Upper lobe of left lung (tissue), 6 donors: Measurements from ENCODE around the gene RIC8B. TPM values are rescaled to one million over a fixed set of nuclear protein-coding genes. Genes with fewer than 3 reads are reported as not detected.
A peak's percentile ranks its signal among the peaks of the same experiment; 100 is the strongest.
"Not testable (repeated sequence)": the region's sequence is repeated elsewhere in the genome, so short reads cannot be mapped to it uniquely, and the experiment has no call there.

ENCODE experiments used
- ATAC-seq, 2 donors: fragments of 200-7000 bp; cut with Tn5 transposase; one replicate each; pipeline ENCODE4 v1.9.1; 2022; ENCODE audit warnings: mild to moderate bottlenecking in 2 of 2, moderate library complexity in 2 of 2; ENCODE audit not compliant: low FRiP score in 2 of 2
- DNase-seq, 2 donors: peaks; one replicate each; pipeline ENCODE4 v3.0.0-alpha.2; 2019 to 2020
- H3K27ac ChIP-seq, 4 donors: fragments of 200-600 bp; sonication (generic); one replicate each; pipeline ENCODE4 v1.5.1; 2016 to 2019
- H3K27me3 ChIP-seq, 4 donors: fragments of 200-600 bp; sonication (generic); one replicate each; pipeline ENCODE4 v1.5.1; 2017 to 2019
- H3K36me3 ChIP-seq, 4 donors: fragments of 200-600 bp; sonication (generic); one replicate each; pipeline ENCODE4 v1.5.1; 2016 to 2019
- H3K4me1 ChIP-seq, 4 donors: fragments of 200-600 bp; sonication (generic); one replicate each; pipeline ENCODE4 v1.5.1; 2018 to 2019
- H3K4me3 ChIP-seq, 4 donors: fragments of 200-600 bp; sonication (generic); one replicate each; pipeline ENCODE4 v1.5.1; 2017 to 2019; ENCODE audit warnings: mild to moderate bottlenecking in 2 of 4, moderate library complexity in 1 of 4
- H3K9me3 ChIP-seq, 4 donors: fragments of 200-600 bp; sonication (generic); one replicate each; pipeline ENCODE4 v1.5.1; 2018 to 2019
- CTCF ChIP-seq, 6 experiments: fragments of 450-650 bp in 4 of 6; fragments of 200-600 bp in 2 of 6; sonication (generic) in 2 of 6; IDR thresholded peaks; one replicate each; pipeline ENCODE4 v1.5.1; 2016 to 2019; ENCODE audit warnings: antibody characterized with exemption in 6 of 6
- EP300 ChIP-seq, 4 donors: sonication (generic); formaldehyde crosslinking; IDR thresholded peaks; one replicate each; pipeline ENCODE4 v1.5.1; 2017; ENCODE audit warnings: antibody characterized with exemption in 4 of 4, control low read depth in 2 of 4
- POLR2A ChIP-seq, 4 donors: fragments of 450-650 bp; IDR thresholded peaks; one replicate each; pipeline ENCODE4 v1.5.1; 2016 to 2017; ENCODE audit warnings: antibody characterized with exemption in 4 of 4, mild to moderate bottlenecking in 2 of 4
- POLR2AphosphoS5 ChIP-seq, 2 donors: sonication (generic); formaldehyde crosslinking; IDR thresholded peaks; one replicate each; pipeline ENCODE4 v1.5.1; 2017; ENCODE audit warnings: antibody characterized with exemption in 2 of 2
- WGBS, 2 donors: methylation state at CpG; one replicate each; pipeline ENCODE4 v1.1.5; 2017 to 2018; 5-methylcytosine and 5-hydroxymethylcytosine counted together
- total RNA-seq, 6 donors: library from RNA; depleted of rRNA in 4 of 6; stranded (reverse); fragments of >200 nt in 4 of 6; gene quantifications; one replicate each; pipeline versions ENCODE4 v1.1.0 to v1.2.1, GENCODE V29; 2016 to 2021
- donor health status: DM: no; HTN: no; CAD: no; lungs with moderate emphysema.
- donor health status: DM: no; HTN: yes; CAD: no; lungs with severe emphysema.

RIC8B gene
- total RNA-seq, 6 donors from 2014 or later = 7.8 to 27.2 (median 10.8) TPM

DNA sequence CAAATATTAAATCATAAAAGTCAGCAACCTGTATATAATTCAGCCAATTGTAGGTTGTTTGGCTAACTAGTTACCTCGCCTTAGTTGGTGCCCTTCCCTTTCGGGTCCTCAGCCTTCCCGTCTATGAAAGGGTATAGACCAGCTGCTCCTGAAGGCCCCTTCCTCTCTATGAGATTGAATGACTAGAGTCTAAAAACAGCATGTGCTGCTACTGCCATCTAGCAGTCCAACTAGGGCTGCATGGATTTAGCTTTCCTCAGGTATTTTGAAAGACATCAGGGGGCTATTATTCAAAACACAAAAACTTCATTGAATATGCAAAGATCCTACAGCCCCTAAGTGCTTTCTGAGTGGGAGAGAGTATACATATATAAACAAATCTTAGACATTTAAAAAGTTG lies 144.3 kb downstream of the RIC8B start:
- ATAC-seq (no peak), DNase-seq (no peak)
- no peak for TF ChIP-seq POLR2A (IDR thresholded peaks at IDR 0.05)
- peak in 1 of 6 experiments; percentile 10 for TF ChIP-seq CTCF (IDR thresholded peaks at IDR 0.05)
- TF ChIP-seq EP300 (IDR thresholded peaks at IDR 0.05) = no peak
- Histone ChIP-seq H3K4me1 (peaks cover 0 to 3% (median 0%) of the 10 kb centered on the region in 4 donors), H3K4me3 (no peak overlapping the region), H3K36me3 (no peaks in the 10 kb centered on the region), H3K27me3 (no peaks in the 10 kb centered on the region), H3K27ac (no peak overlapping the region), H3K9me3 (no peaks in the 10 kb centered on the region)
- WGBS, 2 donors = 18 to 21% methylated on average over 3 of the region's 3 CpGs

DNA sequence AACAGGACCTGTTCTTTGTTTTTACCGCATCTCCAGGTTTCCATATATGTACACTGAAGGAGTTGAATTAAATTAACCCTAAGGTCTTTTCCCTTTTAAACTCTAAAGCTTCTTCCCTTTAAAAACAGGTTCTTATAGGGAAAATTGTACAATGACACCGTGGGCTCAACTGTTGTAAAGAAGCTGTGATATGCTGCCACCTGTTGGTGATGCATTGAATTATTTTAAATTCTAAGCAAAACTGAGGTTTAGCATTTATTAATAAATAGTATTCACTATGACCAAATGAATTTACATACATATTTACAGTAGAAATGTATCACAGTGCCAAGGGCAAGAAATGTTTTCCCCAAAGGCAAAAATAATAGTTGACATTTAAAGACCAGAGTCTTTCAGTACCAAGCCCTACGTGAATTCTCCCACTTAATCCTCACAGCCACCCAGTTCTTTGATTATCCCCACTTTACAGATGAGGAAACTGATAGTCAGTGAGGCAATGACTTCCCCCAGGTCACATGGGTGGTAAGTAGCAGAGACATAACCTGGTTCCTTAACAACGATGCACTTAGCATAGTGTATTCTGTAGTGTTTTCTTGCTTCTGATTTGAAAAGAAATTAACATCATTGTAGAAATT lies 145.5 kb downstream of the RIC8B start:
- Histone ChIP-seq H3K4me3 (no peak overlapping the region), H3K4me1 (peaks cover 0 to 3% (median 0%) of the 10 kb centered on the region in 4 donors), H3K9me3 (no peaks in the 10 kb centered on the region), H3K27me3 (no peaks in the 10 kb centered on the region), H3K27ac (no peak overlapping the region), H3K36me3 (no peaks in the 10 kb centered on the region)
- DNase-seq (no peak), ATAC-seq (peak in 1 of 2 donors; percentile 59)
- WGBS, 2 donors = 38 to 44% methylated on average over 4 of the region's 4 CpGs
- TF ChIP-seq POLR2A (IDR thresholded peaks at IDR 0.05) (no peak), CTCF (IDR thresholded peaks at IDR 0.05) (peak; percentile 67 to 78 (median 71)), EP300 (IDR thresholded peaks at IDR 0.05) (no peak)

- H3K4me1 ChIP-seq = not testable (repeated sequence)
Measured at GRCh38 chr12:106921976-106922375, 147.5 kb downstream of the RIC8B start.

DNA sequence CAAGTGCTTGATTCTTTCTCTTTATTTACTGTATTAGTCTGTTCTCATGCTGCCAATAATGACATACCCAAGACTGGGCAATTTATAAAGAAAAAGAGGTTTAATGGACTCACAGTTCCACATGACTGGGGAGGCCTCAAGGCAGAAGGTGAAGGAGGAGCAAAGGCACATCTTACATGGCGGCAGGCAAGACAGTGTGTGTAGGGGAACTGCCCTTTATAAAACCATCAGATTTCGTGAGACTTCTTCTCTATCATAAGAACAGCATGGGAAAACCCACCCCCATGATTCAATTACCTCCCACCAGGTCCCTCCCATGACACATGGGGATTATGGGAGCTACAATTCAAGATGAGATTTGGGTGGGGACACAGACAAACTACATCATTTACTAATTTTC lies 149.1 kb downstream of the RIC8B start:
- not testable (repeated sequence) for DNase-seq, H3K27ac ChIP-seq, H3K27me3 ChIP-seq, H3K9me3 ChIP-seq, H3K4me1 ChIP-seq, H3K36me3 ChIP-seq, H3K4me3 ChIP-seq, ATAC-seq
- 90 to 94% methylated on average over 2 of the region's 2 CpGs for WGBS, 2 donors

More at GRCh38 chr12:106921976-106922375, 147.5 kb downstream of the RIC8B start:
- ATAC-seq, DNase-seq, H3K27me3 ChIP-seq, H3K36me3 ChIP-seq, H3K4me3 ChIP-seq, H3K27ac ChIP-seq, H3K9me3 ChIP-seq: not testable (repeated sequence)
- WGBS, 2 donors = 78 to 80% methylated on average over 2 of the region's 2 CpGs

- ATAC-seq (no peak), DNase-seq (no peak)
- WGBS, 2 donors = 52 to 59% methylated on average over 3 of the region's 3 CpGs
- Histone ChIP-seq H3K4me1 (peaks cover 0 to 1% (median 0%) of the 10 kb centered on the region in 4 donors), H3K27me3 (no peaks in the 10 kb centered on the region), H3K4me3 (no peak overlapping the region), H3K36me3 (no peaks in the 10 kb centered on the region), H3K9me3 (no peaks in the 10 kb centered on the region), H3K27ac (no peak overlapping the region)
- TF ChIP-seq POLR2AphosphoS5 (IDR thresholded peaks at IDR 0.05) (no peak), EP300 (IDR thresholded peaks at IDR 0.05) (no peak), CTCF (IDR thresholded peaks at IDR 0.05) (no peak), POLR2A (IDR thresholded peaks at IDR 0.05) (no peak)
Measured at GRCh38 chr12:106924268-106924861, 149.9 kb downstream of the RIC8B start.

GRCh38 chr12:106926657-106927056 lies 152.2 kb downstream of the RIC8B start:
- H3K4me1 ChIP-seq = no peaks in the 10 kb centered on the region
- no peaks in the 10 kb centered on the region for H3K36me3 ChIP-seq
- no peak overlapping the region for H3K27ac ChIP-seq
- no peak for DNase-seq
- TF ChIP-seq POLR2AphosphoS5 (IDR thresholded peaks at IDR 0.05) (no peak), CTCF (IDR thresholded peaks at IDR 0.05) (no peak), POLR2A (IDR thresholded peaks at IDR 0.05) (no peak), EP300 (IDR thresholded peaks at IDR 0.05) (no peak)
- no peak overlapping the region for H3K4me3 ChIP-seq
- no peaks in the 10 kb centered on the region for H3K27me3 ChIP-seq
- H3K9me3 ChIP-seq = no peaks in the 10 kb centered on the region
- 92 to 96% methylated on average over 1 of the region's 1 CpG for WGBS, 2 donors
- ATAC-seq = no peak
